Hematopoietic multipotent progenitor cell treated with erythropoietin and hydrocortisone succinate and interleukin-3 and kit ligand, for 15 days (in vitro differentiated cells): ENCODE data around the gene ACP7.
"Not testable (repeated sequence)": the region's sequence is repeated elsewhere in the genome, so short reads cannot be mapped to it uniquely, and the experiment has no call there.

Source experiments
- DNase-seq: peaks from one replicate; pipeline ENCODE4 v3.0.0-alpha.2; 2015; ENCODE audit warnings: low spot score

The ACP7 gene

DNA sequence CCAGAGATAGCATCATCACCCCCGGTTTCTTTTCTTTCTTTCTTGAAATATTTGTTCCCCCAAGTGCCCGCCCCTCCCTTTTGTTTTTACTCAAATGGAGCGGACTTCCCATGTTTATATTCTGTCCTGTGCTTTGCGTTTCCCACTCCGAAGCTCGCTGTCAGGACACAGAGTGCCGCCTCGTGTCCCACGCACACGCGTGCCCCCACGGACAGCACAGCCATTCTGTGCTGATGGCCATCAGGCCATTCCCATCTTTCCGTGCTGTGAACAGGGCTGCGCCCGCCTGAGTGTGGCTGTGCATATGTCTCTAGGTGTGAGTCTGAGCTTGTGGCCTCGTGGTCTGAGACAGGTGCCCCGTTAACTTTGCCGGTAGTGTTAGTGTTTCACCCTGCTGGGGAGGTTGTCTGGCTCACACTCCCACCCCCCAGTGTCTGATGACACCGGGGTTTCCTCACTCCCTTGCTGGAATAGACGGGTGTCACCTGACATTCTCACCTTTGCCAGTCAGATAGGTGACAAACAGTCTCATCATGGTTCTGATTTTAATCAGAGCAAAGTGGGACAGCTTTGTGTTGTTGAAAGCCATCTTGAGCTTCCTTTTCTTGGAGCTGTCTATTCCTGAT, 48.3 kb downstream of the ACP7 start:
- no peak for DNase-seq

DNA sequence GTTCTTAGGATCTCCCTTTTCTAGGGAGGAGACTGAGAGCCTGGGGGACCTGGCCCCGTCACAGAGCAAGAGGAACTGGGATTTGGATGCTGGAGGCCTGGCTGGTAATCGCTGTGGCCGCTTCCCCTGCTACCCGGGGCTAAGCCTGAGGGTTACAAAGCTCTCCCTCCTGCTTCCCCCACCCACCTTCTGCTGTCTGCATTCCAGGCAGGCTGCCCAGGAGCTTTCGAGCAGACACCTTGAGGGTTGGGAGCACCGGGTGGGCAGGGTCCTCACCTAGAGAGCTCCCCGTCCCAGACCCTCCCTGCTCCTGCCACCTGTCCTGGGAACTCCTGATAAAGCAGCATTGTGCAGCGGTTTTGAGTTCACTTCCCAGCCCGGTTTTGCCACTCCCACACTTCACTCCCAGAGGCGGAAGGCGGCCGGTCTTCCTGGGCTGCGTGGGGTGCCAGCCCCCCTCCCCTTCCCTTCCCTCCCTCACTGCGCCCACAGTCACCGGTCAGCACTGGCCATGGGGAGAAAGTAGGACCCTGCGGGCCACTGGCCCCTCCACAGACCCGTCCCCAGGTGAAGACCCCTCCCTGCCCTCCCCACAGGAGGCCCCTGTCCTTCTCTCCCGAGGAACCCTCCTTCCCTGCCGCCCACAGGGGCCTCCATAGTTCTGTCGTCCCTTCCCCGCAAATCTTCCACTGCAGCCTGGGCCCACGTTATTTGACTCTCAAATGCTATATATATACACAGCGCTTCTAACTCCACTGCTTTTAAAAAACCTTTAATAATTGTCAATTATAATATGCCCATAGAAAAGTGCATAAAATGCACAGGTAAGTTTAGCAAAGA, 49.5 kb downstream of the ACP7 start:
- no peak for DNase-seq

DNA sequence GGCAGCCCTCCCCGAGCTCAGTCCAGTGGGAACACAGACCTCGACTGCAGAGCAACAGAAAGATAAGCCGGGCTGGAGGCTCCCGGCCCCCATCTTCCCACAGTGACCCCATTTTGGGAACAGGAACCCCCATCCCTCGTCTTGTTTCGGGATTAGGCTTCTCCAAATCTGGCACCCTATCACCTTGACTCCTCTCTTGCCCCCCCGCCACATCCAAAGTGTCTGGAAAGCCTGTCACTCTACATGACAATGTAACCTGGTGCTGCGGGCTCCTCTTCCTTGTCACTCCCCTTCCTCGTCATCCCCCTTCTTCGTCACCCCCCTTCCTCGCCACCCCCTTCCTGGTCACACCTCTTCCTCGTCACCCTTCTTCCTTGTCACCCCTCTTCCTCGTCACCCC, 51.5 kb downstream of the ACP7 start:
- DNase-seq: no peak

DNA sequence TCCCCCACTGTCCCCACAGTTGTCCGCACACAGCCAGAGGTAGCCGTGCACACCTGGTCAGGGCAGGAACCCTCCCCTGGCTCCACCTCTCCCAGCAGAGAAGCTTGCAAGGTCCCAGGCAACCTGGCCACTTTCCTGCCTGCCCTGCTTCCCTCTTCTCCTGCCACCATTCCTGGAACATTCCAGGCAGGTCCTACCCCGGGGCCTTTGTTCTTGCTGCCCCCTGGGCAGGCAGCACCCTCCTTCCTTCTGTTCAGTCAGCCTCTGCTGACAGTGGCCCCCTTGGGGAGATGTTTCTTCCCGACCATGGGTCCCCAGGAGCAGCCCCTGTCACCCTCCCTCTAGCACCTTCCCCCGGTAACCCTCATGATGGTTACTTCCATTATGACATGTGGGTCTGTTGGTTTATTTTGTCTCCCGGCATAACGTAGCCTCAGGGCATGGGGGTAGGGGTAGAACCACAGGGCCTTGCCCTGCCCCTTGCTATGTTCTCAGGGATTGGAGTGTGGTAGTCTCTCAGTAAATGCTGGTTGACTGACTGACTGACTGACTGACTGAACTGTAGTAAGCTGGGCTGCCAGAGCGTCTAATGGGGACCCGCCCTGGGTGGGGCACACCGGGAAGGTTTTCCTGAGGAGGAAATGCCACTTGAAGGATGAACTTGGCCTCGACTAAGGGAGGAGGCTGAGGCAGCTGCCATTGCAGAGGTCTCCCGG, 52.2 kb downstream of the ACP7 start:
- no peak for DNase-seq

DNA sequence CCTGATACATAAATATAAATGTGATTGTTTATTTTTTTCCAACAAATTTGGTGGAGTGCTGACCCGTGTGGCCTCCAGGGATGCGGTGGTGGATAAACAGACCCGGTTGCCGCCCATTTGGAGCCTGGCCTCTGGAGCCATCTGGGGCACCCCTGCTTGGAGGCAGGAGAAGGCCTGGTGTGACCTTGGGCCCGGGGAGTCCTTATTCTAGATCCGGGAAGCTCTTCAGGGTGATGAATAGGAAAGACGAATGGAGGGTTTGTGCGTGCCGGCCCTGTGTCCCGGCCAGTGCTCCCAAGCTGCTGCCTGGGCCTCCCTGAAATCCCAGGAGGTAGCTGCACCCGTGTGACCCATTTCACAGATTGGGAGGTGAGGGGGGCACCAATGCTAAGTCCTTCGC, 53.0 kb downstream of the ACP7 start:
- no peak for DNase-seq

DNA sequence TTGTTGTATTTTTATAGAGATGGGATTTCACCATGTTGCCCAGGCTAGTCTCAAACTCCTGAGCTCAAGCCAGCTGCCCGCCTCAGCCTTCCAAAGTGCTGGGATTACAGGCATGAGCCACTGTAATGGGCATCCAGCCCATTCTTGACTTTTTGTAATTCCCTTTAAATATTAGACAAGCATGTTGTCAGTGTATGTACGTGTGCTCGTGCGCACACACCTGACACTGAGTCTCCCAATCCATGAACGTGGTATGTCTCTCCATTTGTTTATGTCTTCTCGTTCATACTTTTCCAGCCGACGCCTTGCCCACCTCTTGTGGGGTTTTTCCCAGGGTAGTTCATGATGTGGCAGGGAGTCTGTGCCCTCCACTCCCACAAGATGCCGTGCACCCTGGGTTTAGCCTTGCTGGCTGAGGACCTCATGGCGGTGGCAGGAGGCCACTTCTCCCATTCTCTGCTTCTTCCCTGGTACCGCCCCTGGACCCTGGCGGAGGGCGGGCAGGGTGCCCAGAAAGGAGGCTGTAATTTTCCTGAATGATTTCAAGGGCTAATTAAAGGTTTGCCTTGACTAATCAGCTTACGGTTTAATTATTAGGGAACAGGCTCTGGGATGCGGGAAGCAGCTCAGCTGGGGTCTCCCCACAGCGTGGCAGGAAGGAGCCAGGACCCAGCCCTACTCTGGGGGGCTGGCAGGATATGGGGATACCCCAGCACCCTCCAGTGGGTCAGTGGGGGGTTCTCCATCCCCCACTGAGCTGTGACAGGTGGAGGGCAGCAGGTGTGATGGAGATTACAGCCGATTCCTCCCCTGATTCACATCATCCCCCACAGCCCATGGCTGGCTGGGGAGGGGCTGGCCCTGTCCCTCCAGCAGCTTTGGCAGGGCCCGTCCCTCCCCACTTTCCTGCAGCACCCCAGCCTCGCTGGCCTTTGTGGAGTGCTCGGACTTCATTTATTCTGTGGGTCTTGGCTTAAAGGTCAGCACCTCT, 54.3 kb downstream of the ACP7 start:
- DNase-seq: no peak

DNA sequence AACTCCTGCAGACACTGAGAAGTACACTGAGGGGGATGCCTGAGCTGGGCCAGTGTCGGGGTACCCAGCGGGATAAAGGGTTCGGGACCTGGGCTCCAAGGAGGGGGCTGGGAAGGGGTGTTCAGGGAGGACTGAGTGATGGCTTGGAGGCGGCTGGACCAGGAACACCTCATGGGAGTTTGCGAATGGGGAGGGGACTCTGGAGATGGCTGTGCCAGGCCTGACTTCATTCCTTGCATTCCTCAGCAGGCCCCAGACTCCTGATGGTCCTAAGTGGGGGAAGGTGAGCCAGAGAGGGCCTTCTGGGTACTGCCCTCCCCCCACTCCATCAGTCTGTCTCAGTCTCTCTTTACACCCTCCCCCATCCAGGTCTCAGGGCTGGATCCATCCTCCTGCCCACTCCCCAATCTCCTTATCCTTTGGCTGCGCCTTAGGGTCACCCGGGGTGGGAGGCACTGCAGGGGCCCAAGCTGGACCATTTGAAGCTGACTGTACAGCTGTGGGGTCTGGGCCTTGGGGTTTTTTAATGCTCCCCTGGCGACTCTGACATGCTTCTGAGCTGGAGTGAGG, 55.2 kb downstream of the ACP7 start:
- no peak for DNase-seq

DNA sequence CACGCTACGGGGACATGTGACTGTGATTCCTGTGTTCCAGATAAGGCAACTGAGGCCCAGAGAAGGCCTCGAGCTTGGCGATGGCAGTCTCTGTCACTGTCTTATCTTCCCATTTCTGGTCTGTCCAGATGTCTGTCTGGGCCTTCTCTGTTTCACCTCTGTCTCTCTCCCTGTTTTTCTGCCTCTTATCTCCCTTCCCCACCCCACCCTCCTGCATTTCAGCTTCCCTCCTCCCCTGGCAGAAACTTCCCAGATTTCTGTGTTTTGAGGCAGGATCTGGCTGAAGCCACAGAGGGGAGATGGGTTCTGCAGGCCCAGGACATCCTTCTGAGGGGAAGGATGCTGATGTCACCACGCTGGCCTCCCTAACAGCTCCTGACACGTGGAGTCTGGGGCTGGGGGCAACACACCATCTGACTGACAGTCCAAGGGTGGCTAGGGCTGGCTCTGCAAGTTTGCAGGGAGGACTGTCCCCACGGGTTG, 55.8 kb downstream of the ACP7 start:
- DNase-seq: no peak

DNA sequence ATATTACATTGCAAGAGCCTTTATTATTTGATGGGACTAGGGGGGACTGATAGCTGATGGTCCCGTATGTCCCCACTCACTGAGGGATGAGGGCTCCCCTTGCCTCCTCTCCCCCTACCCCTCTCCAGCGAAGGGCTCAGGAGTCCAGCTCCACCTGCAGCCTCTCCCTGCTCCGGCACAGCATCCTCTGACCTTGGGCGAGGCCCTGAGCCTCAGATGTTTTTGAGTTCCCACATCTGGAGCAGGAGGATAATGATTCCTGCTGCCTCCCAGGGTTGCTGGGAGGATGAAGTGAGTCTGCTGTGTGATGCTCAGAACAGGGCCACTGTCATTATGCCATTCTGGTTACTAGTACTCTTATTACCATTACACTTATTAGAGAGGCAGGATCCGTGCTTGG, 56.4 kb downstream of the ACP7 start:
- no peak for DNase-seq

DNA sequence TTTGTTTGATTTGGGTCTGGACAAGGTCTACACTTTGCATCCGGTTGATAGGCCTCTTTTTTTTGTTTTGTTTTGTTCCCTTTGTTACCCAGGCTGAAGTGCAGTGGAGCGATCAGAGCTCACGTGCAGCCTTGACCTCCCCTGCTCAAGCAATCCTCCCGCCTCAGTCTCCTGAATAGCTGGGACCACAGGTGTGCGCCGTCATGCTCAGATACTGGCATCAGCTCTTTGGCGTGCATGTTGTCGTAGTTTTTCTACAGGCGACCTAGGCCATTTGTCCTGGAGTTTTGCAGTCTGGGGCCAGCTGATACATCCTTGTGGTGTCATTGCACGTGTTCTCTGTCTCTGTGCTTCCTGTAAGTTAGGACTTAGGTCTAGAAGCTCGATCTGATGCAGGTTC, 57.8 kb downstream of the ACP7 start:
- DNase-seq: no peak

DNA sequence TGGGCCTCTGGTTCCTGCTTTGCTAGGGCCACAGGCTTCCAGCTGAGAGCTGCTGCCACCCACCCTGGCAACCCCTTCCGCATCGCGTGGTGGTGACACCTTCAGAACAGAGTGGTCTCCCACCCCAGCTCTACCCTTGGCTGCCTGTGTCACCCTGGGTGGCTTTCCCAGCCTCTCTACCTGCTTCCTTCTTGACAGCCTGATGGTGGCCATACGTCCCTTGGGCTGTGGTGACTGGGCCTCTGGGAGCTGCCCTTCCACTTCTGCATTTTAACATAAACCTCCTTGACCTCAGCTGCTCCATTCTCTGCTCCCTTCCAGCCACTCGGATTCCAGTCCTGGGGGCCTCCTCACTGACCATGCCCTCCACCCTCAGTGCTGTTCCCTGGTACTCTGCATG, 58.5 kb downstream of the ACP7 start:
- no peak for DNase-seq

DNA sequence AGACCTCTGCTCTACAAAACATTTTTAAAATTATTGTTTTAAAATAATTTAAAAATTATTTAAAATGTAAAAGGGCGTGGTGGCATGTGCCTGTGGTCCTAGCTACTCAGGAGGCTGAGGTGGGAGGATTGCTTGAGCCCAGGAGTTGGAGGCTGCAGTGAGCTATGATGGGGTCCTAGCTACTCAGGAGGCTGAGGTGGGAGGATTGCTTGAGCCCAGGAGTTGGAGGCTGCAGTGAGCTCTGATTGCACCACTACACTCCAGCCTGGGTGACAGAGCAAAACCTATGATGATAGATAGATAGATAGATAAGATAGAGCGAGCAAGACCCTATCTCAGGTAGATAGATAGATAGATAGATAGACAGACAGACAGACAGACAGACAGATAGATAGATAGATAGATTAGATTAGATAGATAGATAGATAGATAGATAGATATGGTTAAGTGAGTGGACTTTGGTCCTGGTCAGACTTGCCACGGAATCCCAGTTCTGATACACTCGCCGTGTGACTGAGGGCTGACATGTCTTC, 59.7 kb downstream of the ACP7 start:
- not testable (repeated sequence) for DNase-seq

DNA sequence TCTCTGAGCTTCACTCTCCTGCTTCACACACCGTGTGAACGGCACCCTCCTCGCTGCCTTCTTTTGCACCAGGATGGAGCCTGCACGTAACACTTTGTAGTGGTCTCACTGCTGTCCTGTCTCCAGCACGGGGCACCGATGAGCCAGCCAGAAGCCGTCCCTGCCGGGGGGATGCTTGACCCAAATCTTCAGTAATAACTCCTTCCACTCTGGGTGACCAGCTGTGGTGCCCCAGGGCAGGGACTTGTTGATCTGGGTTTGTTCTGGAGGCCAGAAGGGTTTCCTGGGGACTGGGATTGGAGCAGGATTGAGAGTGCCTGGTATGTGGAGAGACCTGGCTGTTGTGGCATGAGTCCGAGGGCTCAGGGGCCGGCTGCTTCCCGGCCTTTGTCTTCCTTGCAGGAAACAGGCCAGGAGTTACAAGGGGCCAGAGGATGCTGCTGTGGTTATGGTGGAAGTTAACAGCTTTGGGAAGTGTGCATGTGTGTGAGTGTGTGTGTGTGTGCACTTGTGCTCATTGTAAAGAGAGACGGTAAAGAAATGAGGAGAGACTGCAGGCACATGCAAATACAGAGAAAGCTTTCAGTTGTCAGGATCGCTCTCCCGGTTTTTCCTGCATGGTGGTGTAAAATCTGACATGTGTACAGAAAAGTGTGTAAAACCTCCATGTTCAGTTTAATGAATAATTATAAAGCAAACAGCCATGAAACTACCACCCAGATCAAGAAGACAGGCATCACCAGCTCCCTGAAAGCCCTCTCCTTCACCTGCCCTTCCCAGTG, 60.3 kb downstream of the ACP7 start:
- DNase-seq: no peak

DNA sequence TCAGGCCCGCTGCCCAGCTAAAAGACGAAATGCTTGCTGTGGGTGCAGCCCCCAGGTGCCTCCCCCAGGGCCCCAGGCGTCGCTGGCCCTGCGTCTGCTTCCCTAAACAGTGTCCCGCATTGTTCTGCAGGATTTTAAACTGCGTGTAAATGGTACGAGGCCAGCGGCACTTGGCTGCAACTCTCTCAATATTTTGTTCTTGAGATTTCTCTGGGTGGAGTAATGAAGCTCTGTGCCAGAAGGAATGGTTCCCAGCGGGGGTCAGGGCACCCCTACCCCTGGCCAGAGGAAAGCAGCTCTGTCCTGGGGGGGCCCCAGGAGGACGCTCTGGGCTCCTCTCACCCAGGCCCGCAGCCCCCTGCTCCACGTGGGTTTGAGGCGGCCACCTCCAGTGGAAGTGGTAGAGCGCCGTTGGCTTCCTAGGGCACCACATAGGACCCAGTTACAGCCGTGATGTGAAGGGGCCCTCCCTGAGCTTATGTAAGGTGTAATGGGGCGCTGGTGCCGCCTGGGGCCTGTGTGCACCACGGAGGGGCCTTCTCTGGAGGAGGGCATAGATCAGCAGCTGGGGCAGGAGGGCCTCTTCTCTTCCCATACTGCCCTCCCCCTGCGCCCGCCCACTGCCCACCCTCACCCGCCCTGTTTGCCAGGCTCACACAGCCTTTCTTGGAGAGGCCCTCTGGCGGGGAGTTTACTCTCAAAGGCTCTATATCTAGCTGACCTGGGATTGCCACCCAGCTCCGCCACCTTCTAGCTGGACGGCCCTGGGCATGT, 61.2 kb downstream of the ACP7 start:
- no peak for DNase-seq

DNA sequence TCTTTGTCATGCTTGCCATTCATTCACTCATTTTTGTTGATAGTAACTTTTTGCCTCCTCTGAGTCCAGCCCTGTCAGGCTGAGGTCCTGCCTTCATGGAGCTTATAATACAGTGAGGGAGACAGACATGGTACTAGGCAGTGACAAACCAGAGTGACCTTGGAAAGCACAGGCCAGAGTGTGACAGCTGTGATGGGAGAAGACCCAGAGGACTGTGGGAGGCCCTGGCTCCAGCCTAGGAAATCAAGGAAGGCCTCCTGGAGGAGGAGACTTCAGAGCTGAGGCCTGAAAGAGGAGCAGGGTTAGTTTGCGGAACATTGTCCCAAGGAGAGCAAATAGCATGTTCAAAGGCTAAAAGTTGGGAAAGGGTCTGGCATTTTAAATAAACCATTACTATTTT, 61.9 kb downstream of the ACP7 start:
- no peak for DNase-seq

DNA sequence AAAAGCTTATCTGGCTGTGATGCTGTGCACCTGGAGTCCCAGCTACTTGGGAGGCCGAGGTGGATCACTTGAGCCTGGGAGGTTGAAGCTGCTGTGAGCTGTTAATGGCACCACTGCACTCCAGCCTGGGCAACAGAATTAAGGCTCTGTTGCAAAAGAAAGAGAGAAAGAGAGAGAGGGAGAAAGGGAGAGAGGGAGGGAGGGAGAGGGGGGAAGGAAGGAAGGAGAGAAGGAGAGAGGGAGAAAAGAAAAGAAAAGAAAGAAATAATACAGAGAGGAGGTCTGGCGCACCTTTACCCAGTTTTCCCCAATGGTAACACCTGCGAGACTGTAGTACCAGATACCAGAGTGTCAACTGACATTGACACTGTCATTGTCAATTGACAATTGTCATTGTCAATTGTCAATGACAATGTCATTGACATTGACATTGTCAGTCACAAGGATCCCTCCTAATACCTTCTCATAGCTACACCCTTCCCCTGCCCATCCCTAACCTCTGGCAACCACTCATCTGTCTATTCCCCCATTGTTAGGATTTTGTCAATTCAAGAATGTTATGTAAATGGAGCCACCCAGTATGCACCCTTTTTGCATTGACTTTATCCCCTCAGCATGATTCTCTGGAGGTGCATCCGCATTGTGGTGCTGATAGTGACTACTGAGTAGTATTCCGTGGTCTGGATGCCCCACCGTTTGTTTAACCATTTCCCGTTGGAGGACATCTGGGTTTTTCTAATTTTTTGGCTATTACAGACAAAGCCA, 62.7 kb downstream of the ACP7 start:
- no peak for DNase-seq

DNA sequence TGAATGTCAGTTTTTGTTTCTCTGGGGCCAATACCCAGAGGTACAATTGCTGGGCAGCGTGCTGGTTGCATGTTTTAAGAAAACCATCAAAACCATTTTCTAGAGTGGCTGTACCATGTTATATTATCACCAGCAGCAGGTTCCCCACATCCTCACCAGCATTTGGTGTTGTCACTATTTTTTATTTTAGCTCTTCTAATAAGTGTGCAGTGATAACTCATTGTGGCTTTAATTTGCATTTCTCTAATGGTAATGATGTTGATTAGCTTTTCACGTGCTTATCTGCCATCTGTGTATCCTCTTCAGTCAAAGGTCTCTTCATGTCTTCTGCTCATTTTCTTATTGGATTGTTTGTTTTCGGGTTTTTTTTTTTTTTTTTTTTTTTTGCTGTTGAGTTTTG, 63.3 kb downstream of the ACP7 start:
- DNase-seq: no peak

DNA sequence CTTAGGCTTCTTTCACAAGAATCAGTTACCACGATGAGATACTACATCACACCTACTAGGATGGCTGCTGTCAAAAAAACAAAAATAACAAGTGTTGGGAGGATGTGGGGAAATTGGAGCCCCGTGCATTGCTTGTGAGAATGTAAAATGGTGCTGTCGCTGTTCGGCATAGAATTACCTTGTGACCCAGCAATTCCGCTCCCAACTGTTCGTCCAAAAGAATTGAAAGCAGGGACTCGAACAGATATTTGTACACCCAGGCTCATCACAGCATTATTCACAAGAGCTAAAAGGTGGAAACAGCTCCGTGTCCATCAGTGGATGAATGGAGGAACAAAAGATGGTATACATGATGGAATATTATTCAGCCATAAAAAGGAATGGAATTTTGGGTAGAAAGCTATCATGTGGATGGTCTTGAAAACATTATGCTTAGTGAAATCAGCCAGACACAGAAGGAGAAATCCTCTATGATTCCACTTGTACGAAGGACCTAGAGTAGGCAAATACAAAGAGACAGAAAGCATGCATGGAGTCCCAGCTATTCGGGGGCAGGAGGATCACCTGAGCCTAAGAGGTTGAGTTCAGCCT, 64.9 kb downstream of the ACP7 start:
- DNase-seq: no peak
